GDM1 (cell line): Measurements from ENCODE around the gene ZNF432.

ENCODE experiments used
- DNase-seq: peaks from one replicate; lab custom pipeline; 2025; lab: John Stamatoyannopoulos, UW

ZNF432 gene

GRCh38 chr19:52007806-52008557 lies 40.7 kb downstream of the ZNF432 start, which contains the start of gene ZNF615:
Gene ZNF615 (minus strand): TSS chr19:52008211. CDS start chr19:52003711, 4,500 bp downstream.
- peak; percentile 77 for DNase-seq

- no peak for DNase-seq
Observed at GRCh38 chr19:52007451-52007805, 41.2 kb downstream of the ZNF432 start.

- no peak for DNase-seq
Observed at GRCh38 chr19:51994048-51994644, 54.5 kb downstream of the ZNF432 start.

GRCh38 chr19:51993422-51993821 lies 55.2 kb downstream of the ZNF432 start:
- DNase-seq = no peak

- peak; percentile 89 for DNase-seq
Observed at GRCh38 chr19:51986309-51987291, 62.0 kb downstream of the ZNF432 start, which contains the start of gene ZNF350. Gene ZNF350 (minus strand): TSS chr19:51986840. CDS start chr19:51974360, 12,480 bp downstream.

GRCh38 chr19:51983361-51983760 lies 65.3 kb downstream of the ZNF432 start:
- no peak for DNase-seq
